HG03457 (cell line): ENCODE results near the gene RPL26.
A peak's percentile ranks its signal among the peaks of the same experiment; 100 is the strongest.
"Not testable (repeated sequence)": the region's sequence is repeated elsewhere in the genome, so short reads cannot be mapped to it uniquely, and the experiment has no call there.

ENCODE experiments used
- ATAC-seq: cut with Tn5 transposase; IDR thresholded peaks from one replicate; pipeline ENCODE4 v1.9.1; 2021; ENCODE audit warnings: moderate number of reproducible peaks; ENCODE audit not compliant: unreplicated experiment

RPL26 gene

DNA sequence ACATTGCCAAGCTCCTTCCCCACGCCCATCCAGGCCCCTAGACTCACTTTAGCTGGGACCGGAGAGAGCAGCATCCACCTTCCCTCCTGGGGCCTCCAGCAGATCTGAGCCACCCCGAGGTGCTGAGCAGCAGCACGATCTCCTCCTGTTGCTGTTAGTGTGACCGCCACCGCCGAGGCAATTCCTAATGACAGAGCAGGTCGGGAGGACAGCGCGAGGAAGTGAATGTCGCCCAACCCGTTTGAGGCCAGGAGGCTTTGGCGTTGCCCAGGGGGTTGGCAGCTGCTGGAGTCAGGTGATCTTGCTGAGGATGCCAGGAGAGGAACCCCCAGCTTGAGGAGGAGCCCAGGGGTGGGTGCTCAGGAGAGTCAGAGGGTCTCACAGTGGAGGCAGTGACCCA is 14.6 kb upstream of the RPL26 start, which contains the start of gene RNF222:
Gene RNF222, minus strand, starts transcription at position 192 of the 400 bp plus-strand sequence. CDS start 4,366 bp downstream, outside the sequence.
- ATAC-seq, result no peak

DNA sequence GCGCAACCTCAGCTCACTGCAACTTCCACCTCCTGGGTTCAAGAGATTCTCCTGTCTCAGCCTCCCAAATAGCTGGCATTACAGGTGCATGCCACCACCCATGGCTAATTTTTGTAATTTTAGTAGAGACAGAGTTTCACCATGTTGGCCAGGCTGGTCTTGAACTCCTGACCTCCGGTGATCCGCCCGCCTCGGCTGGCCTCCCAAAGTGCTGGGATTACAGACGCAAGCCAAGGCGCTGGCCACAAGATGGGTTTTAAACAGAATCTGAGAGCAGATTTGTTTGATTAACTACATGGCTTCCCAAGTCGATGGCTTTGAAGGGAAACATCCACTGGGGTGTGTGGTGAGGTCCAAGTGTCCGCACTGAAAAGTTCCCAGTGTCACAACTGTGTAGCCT is 11.5 kb upstream of the RPL26 start:
- not testable (repeated sequence) for ATAC-seq

- ATAC-seq, result no peak
Observed at GRCh38 chr17:8393470-8394231, 10.7 kb upstream of the RPL26 start.

GRCh38 chr17:8392674-8393469 is 9.9 kb upstream of the RPL26 start:
- no peak for ATAC-seq

DNA sequence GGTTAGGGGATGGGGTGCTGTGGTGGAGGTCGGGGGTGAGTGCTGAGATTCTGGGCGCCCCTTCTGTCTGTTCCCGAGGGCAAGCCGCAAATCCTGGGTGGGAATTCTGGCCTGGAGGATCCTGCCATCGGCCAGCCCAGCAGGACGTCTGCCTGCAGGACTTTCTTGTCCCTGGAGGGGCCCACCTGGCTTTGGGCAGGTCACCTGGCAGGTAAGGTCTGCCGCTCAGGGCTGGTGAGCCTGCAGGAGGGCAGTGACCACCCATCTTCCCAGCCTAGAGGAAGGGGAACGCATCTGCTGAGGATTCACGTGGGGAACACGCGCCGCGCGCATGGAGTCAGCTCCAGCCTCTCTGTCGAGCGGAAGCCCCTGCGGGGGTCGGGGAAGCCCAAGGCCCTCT is 9.3 kb upstream of the RPL26 start:
- ATAC-seq, result no peak

- ATAC-seq, result no peak
Observed at GRCh38 chr17:8391711-8392110, 8.7 kb upstream of the RPL26 start.

DNA sequence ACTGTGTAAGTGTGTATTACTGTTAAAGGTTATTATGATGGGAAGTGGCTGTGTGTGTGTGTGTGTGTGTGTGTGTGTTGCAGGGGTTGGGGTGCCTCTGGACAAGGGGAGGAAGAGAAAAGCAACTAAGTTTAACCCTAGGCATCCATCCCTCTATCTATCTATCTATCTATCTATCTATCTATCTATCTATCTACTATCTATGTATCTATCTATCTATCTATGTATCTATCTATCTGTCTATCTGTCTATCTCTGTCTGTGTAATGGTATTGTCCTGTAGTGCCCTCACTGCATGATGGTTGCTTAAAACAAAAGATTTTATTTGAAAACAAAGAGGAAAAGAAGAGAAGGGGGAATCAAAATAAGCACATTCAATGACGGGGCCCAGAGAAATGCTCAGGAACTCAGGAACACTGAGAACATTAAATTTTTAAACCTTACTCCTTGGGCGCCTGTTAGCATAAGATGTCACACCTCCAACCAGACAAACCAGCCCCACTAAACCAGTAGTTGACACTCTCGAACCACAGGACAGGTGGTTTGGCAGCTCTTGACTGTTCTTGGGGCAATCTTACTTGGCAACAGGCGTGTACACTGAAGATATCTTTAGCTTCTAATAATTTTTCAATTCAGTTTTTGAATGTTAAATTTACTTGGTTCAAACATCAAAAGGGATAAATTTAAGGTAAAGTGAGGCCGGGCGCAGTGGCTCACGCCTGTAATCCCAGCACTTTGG is 5.1 kb upstream of the RPL26 start:
- ATAC-seq, result no peak

GRCh38 chr17:8386841-8387240 is 3.8 kb upstream of the RPL26 start:
- no peak for ATAC-seq

DNA sequence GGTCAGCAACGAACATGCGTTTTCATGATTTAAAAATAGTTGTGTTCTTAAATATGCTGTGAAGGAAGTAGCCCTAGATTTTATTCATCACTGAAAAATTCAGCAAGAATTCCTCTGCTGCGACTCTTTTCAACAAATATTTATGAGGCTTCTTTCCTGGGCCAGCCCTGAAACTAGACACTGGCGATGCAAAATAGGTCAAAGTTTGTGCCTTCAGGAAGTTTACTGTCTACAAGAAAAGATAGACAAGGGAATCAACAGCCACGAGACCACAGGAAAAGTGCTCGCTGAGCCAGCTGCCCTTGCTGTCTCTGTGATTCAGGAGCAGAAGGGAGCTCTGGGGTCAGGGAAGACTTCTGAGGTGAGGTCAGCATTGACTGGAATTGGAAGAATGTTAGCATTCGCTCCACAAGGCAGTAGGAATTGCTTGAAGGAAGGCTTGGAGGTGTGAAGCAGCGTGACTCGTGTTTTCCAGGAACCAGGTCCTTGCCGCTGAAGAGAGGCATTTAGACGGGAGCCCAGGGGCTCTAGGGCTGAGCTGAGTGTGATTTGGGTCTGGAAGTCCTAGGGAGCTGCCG is 1.9 kb upstream of the RPL26 start:
- ATAC-seq, result no peak

GRCh38 chr17:8382880-8383142 is 182 bp downstream of the RPL26 start:
- ATAC-seq, result no peak

- no peak for ATAC-seq
Observed at GRCh38 chr17:8382052-8382879, 727 bp downstream of the RPL26 start.

DNA sequence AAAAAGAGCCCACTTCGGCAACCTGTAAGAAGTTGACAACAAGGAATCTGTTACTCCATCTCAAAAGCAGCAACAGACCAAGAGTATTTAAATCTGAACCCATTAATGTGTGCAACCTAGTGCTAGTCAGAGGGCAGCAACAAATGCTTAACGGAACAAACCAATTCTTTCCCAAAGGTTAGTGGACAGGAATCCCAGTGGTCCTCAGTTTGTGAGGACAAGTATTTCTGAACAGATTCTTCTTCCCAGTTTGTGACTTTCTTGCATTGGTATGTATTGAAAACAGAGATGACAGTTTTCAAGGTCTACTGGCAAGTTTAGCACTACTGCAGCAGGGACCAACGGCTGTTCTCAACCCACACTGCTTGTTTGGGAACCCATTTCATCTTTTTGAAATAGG is 2.9 kb downstream of the RPL26 start:
- ATAC-seq, result no peak

GRCh38 chr17:8378117-8378516 is 4.9 kb downstream of the RPL26 start:
- ATAC-seq, result not testable (repeated sequence)

GRCh38 chr17:8377422-8377821 is 5.6 kb downstream of the RPL26 start:
- no peak for ATAC-seq

DNA sequence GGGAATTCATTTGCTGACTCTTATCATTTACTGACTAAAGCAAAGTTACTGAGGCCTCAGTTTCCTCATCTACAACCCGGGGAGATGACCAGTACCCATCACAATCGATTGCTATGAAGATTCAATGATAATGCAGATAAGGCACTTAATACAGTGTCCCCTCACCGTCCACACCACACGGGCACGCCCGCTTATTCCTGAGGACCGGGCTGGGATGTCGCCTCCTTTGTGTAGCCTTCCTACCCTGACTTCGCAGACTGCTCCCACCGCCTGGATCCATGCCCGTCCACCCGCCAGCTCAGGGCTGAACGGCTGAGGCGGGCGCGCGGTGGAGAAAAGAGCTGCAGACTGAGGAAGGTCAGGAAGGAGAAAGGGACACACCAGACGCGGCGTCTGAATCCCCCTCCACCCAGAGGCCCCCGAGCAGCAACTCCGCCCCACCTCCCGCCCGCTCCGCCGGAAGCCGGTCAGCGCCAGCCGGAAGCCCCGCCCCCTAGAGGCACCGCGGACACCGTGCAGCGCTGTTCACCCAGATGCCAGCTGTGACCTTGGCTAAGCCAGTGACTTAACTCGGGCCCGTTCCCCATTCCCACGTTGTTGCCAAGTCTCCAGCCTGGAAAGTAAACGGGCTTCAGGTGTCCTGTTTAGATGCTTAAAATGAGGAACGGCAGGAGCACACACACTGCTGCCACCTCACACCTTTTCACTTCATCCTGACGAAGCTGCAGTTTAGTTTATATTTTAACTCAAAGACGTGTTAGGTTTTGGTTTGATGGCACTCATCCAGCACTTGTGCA is 6.5 kb downstream of the RPL26 start, which contains the start of gene KRABD2:
Gene KRABD2, minus strand, starts transcription at position 434 of the 797 bp plus-strand sequence.
- peak; percentile 74 for ATAC-seq

- no peak for ATAC-seq
Observed at GRCh38 chr17:8375738-8376259, 7.2 kb downstream of the RPL26 start.

DNA sequence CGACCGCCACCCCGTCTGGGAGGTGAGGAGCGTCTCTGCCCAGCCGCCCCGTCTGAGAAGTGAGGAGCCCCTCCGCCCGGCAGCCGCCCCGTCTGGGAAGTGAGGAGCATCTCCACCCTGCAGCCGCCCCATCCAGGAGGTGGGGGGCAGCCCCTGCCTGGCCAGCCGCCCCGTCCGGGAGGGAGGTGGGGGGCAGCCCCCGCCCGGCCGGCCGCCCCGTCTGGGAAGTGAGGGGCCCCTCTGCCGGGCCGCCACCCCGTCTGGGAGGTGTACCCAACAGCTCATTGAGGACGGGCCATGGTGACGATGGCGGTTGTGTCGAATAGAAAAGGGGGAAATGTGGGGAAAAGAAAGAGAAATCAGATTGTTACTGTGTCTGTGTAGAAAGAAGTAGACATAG is 9.1 kb downstream of the RPL26 start:
- not testable (repeated sequence) for ATAC-seq

DNA sequence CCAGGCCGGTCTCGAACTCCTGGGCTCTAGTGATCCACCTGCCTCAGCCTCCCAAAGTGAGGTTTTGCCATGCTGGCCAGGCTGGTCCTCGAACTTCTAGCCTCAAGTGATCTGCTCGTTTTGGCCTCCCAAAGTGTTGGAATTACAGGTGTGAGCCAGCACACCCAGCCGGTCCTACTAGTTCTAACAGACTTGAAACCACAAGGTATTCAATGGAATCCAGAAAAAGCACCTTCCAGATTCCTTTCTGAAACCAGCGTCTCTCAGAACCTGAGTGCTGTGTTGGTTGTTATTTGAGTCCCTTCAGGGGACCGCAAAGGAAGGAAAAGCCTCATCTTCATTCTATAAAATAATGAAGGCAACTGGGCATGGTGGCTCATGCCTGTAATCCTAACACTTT is 10.6 kb downstream of the RPL26 start:
- ATAC-seq, result no peak

DNA sequence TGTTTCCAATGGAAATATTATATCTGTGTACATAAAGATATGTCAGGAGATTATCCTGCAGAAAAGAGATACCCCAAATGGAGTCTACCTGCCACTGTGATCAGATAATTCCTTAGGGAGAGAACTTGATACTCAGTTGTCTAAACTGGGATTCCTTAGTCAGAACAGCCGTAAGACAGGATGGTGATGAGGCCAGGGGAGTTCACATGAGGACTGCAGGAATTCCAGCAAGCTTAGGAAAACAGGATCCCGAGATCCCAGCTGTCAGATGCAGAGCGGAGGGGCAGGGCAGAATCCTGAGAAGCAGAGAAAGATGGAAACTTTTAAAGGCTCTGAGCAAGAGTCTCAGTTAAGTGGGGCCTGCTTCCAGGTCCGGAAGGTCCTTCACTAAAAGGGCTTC is 11.2 kb downstream of the RPL26 start:
- ATAC-seq, result no peak
